Stomach (tissue), 4 donors: ENCODE data around the gene DPT.

Experiments
- CTCF ChIP-seq, 7 experiments: fragments of 450-650 bp in 4 of 7; fragments of 200-600 bp in 3 of 7; sonication (generic) in 3 of 7; IDR thresholded peaks; one replicate each; pipeline ENCODE4 v1.5.1; 2016 to 2019; ENCODE audit warnings: antibody characterized with exemption in 7 of 7, control low read depth in 2 of 7, mild to moderate bottlenecking in 1 of 7
- EP300 ChIP-seq: sonication (generic); formaldehyde crosslinking; IDR thresholded peaks from one replicate; pipeline ENCODE4 v1.6.1; 2017; ENCODE audit warnings: antibody characterized with exemption
- POLR2A ChIP-seq, 4 donors: fragments of 450-650 bp; IDR thresholded peaks; one replicate each; pipeline ENCODE4 v1.6.1; 2016; ENCODE audit warnings: antibody characterized with exemption in 4 of 4, control low read depth in 2 of 4, mild to moderate bottlenecking in 1 of 4, moderate library complexity in 1 of 4
- POLR2AphosphoS5 ChIP-seq, 3 donors: sonication (generic); formaldehyde crosslinking; IDR thresholded peaks; one replicate each; pipeline ENCODE4 v1.6.1; 2016; ENCODE audit warnings: antibody characterized with exemption in 3 of 3

GRCh38 chr1:168676861-168677260 is 52.1 kb downstream of the DPT start:
- no peak for TF ChIP-seq CTCF (IDR thresholded peaks at IDR 0.05)
- no peak for TF ChIP-seq EP300
- TF ChIP-seq POLR2A (IDR thresholded peaks at IDR 0.05), result no peak
- no peak for TF ChIP-seq POLR2AphosphoS5 (IDR thresholded peaks at IDR 0.05)
